GM18873 (cell line): ENCODE results near the gene INSYN2A.

Experiments
- ATAC-seq: cut with Tn5 transposase; IDR thresholded peaks from one replicate; pipeline ENCODE4 v1.9.1; 2021; ENCODE audit warnings: mild to moderate bottlenecking, moderate library complexity, moderate number of reproducible peaks; ENCODE audit not compliant: unreplicated experiment, low FRiP score

The INSYN2A gene

GRCh38 chr10:127196282-127197153 is at the start of gene INSYN2A:
Gene INSYN2A, minus strand, starts transcription at chr10:127196591. Its CDS starts 20,196 bp downstream, at chr10:127176395.
- no peak for ATAC-seq

- no peak for ATAC-seq
These were observed 49.1 kb upstream of the INSYN2A start for GRCh38 chr10:127245456-127245855.

- ATAC-seq, result no peak
These were observed 47.3 kb upstream of the INSYN2A start for GRCh38 chr10:127243490-127244272.

GRCh38 chr10:127242914-127243313 is 46.5 kb upstream of the INSYN2A start:
- no peak for ATAC-seq

- no peak for ATAC-seq
These were observed 39.9 kb upstream of the INSYN2A start for GRCh38 chr10:127236266-127236665.

GRCh38 chr10:127234306-127234800 is 38.0 kb upstream of the INSYN2A start:
- ATAC-seq, result no peak

GRCh38 chr10:127228195-127228787 is 31.9 kb upstream of the INSYN2A start:
- ATAC-seq, result no peak

- ATAC-seq, result no peak
These were observed 31.3 kb upstream of the INSYN2A start for GRCh38 chr10:127227663-127228062.

- no peak for ATAC-seq
These were observed 30.6 kb upstream of the INSYN2A start for GRCh38 chr10:127227027-127227426.

- ATAC-seq, result no peak
These were observed 24.9 kb upstream of the INSYN2A start for GRCh38 chr10:127221281-127221680.

- no peak for ATAC-seq
These were observed 22.3 kb upstream of the INSYN2A start for GRCh38 chr10:127218658-127219057.

- no peak for ATAC-seq
These were observed 20.4 kb upstream of the INSYN2A start for GRCh38 chr10:127216786-127217185.

- ATAC-seq, result no peak
These were observed 19.9 kb upstream of the INSYN2A start for GRCh38 chr10:127216274-127216673.

- ATAC-seq, result no peak
These were observed 19.5 kb upstream of the INSYN2A start for GRCh38 chr10:127215866-127216265.

GRCh38 chr10:127210936-127211466 is 14.6 kb upstream of the INSYN2A start:
- no peak for ATAC-seq

GRCh38 chr10:127207081-127207480 is 10.7 kb upstream of the INSYN2A start:
- no peak for ATAC-seq

- ATAC-seq, result no peak
These were observed 6.7 kb upstream of the INSYN2A start for GRCh38 chr10:127203067-127203466.

- ATAC-seq, result no peak
These were observed 4.3 kb upstream of the INSYN2A start for GRCh38 chr10:127200646-127201045.

- ATAC-seq, result no peak
These were observed 2.3 kb upstream of the INSYN2A start for GRCh38 chr10:127198721-127199120.

GRCh38 chr10:127198307-127198706 is 1.9 kb upstream of the INSYN2A start:
- ATAC-seq, result no peak

GRCh38 chr10:127197154-127197432 is 702 bp upstream of the INSYN2A start:
- no peak for ATAC-seq
